CD4-positive, alpha-beta T cell (primary cell): ENCODE data around the gene PRSS22. TPM values are rescaled to one million over a fixed set of nuclear protein-coding genes. Genes with fewer than 3 reads are reported as not detected.

ENCODE experiments used
- ATAC-seq: fragments of 200-7000 bp; cut with Tn5 transposase; one replicate; pipeline ENCODE4 v1.10.0; 2022; ENCODE audit warnings: mild to moderate bottlenecking; ENCODE audit not compliant: poor library complexity
- CTCF ChIA-PET: fragments of 350-600 bp; sonication (Branson Sonifier 250); formaldehyde crosslinking; loops from one replicate; lab custom pipeline; 2021; ENCODE audit warnings: antibody characterized with exemption, inconsistent platforms; lab: Charles Lee
- POLR2A ChIA-PET: fragments of 350-600 bp; sonication (Branson Sonifier 250); formaldehyde crosslinking; loops from one replicate; lab custom pipeline; 2021; ENCODE audit warnings: antibody characterized with exemption, inconsistent platforms; lab: Charles Lee
- DNase-seq, 14 experiments: peaks; one replicate each; pipeline ENCODE4 v3.0.0-alpha.2; 2013 to 2020; ENCODE audit warnings: mixed read lengths in 2 of 14
- H3K27ac ChIP-seq, 2 donors: one replicate each; pipeline versions ENCODE4 v1.5.1 to v1.7.0; 2013; ENCODE audit warnings: low read length in 2 of 2, low read depth in 1 of 2, mild to moderate bottlenecking in 1 of 2
- H3K27me3 ChIP-seq, 2 experiments: 1 replicate in 1 of 2; 2 replicates in 1 of 2; pipeline versions ENCODE4 v1.6.1 to v1.7.0; 2013; ENCODE audit warnings: low read length in 2 of 2, control low read depth in 1 of 2, mild to moderate bottlenecking in 1 of 2, moderate library complexity in 1 of 2; ENCODE audit not compliant: insufficient read depth in 2 of 2, control insufficient read depth in 1 of 2
- H3K36me3 ChIP-seq: one replicate; pipeline ENCODE4 v1.6.1; 2013; ENCODE audit warnings: low read length, control low read depth; ENCODE audit not compliant: insufficient read depth
- H3K4me1 ChIP-seq: one replicate; pipeline ENCODE4 v1.6.1; 2013; ENCODE audit warnings: low read length, control low read depth; ENCODE audit not compliant: insufficient read depth
- H3K4me3 ChIP-seq: one replicate; pipeline ENCODE4 v1.5.1; 2013; ENCODE audit warnings: mild to moderate bottlenecking, low read length, moderate library complexity
- H3K9me3 ChIP-seq, 2 experiments: 1 replicate in 1 of 2; 2 replicates in 1 of 2; pipeline versions ENCODE4 v1.6.1 to v1.7.0; 2013; ENCODE audit warnings: low read length in 2 of 2, mild to moderate bottlenecking in 2 of 2, control low read depth in 1 of 2, moderate library complexity in 1 of 2; ENCODE audit not compliant: control insufficient read depth in 1 of 2, insufficient read depth in 1 of 2
- H3K27ac Mint-ChIP-seq: one replicate; pipeline ENCODE4 v1.8.0; 2020; ENCODE audit warnings: mixed read lengths
- H3K27me3 Mint-ChIP-seq: one replicate; pipeline ENCODE4 v1.8.0; 2021; ENCODE audit warnings: mixed read lengths
- H3K36me3 Mint-ChIP-seq: one replicate; pipeline ENCODE4 v1.8.0; 2021; ENCODE audit warnings: low read depth, mixed read lengths
- H3K4me1 Mint-ChIP-seq: one replicate; pipeline ENCODE4 v1.8.0; 2021; ENCODE audit warnings: low read depth, mixed read lengths
- H3K4me3 Mint-ChIP-seq: one replicate; pipeline ENCODE4 v1.8.0; 2020; ENCODE audit warnings: mild to moderate bottlenecking, mixed read lengths
- H3K9me3 Mint-ChIP-seq: one replicate; pipeline ENCODE4 v1.8.0; 2020; ENCODE audit warnings: mixed read lengths
- CTCF ChIP-seq: fragments of 200-600 bp; IDR thresholded peaks from one replicate; pipeline ENCODE4 v1.8.0; 2022; ENCODE audit warnings: antibody characterized with exemption, mild to moderate bottlenecking
- intact Hi-C, 2 experiments: fragments of 100-400 bp; cut with DNase I in 1 of 2; cut with micrococcal nuclease in 1 of 2; formaldehyde crosslinking; loops; one replicate each; pipeline versions ENCODE4 v1.15.1 to v1.9.0; 2023 to 2025; cut with DNase I, micrococcal nuclease
- total RNA-seq, 174 experiments: library from RNA in 2 of 174; stranded (reverse) in 2 of 174; gene quantifications; one replicate each; pipeline ENCODE4 v1.2.3 and lab custom pipeline; 2021 to 2026

PRSS22 gene
- total RNA-seq, 2 experiments from 2014 or later: 0.93 to 1.1 TPM

- Histone ChIP-seq H3K36me3 (no peaks in the 10 kb centered on the region), H3K9me3 (peaks cover 0 to 4% of the 10 kb centered on the region in 2 experiments), H3K27ac (peak overlapping the region; percentile 69 to 89), H3K4me1 (peaks cover 16% of the 10 kb centered on the region), H3K4me3 (peak overlapping the region; percentile 75), H3K27me3 (no peaks in the 10 kb centered on the region)
- no peak for TF ChIP-seq CTCF
- Mint-ChIP-seq H3K36me3 (peaks cover 4% of the 10 kb centered on the region), H3K4me3 (peak overlapping the region; percentile 81), H3K27ac (peak overlapping the region; percentile 99), H3K9me3 (no peaks in the 10 kb centered on the region), H3K27me3 (no peaks in the 10 kb centered on the region), H3K4me1 (peaks cover 13% of the 10 kb centered on the region)
- ATAC-seq: no peak
- CTCF ChIA-PET: interaction anchor here (0.8 to 2.9 kb wide), 8 partner anchors 9 to 144 kb away, joined by 3 to 19 read pairs (median 4); no protein-coding TSS in a partner anchor
- intact Hi-C loops: loop anchor here (2.0 to 5.0 kb wide), 3 partner anchors 15 to 34 kb away; no protein-coding TSS in a partner anchor
- peak in 2 of 14 experiments; percentile 14 to 43 for DNase-seq
- POLR2A ChIA-PET: interaction anchor here (0.6 to 3.8 kb wide), 18 partner anchors 11 to 517 kb away, joined by 3 to 60 read pairs (median 4); partner anchors contain the start of genes ELOB, FLYWCH1, KCTD5 and SRRM2
Observed at GRCh38 chr16:2883458-2883908, 25.5 kb upstream of the PRSS22 start.

- Histone ChIP-seq H3K4me3 (peak within 1 kb of the TSS; percentile 75), H3K9me3 (peaks cover 0 to 4% of the 10 kb centered on the region in 2 experiments), H3K27me3 (no peaks in the 10 kb centered on the region), H3K36me3 (no peaks in the 10 kb centered on the region), H3K4me1 (peaks cover 16% of the 10 kb centered on the region), H3K27ac (peak within 1 kb of the TSS; percentile 89 to 93)
- ChIA-PET POLR2A (interaction anchor here (0.6 to 3.8 kb wide), 26 partner anchors 8 to 1212 kb away, joined by 3 to 60 read pairs (median 4); partner anchors contain the start of genes ELOB, FLYWCH1, KCTD5 and PGP), CTCF (interaction anchor here (0.8 to 2.9 kb wide), 7 partner anchors 8 to 145 kb away, joined by 3 to 19 read pairs (median 5); no protein-coding TSS in a partner anchor)
- H3K27me3 Mint-ChIP-seq: no peaks in the 10 kb centered on the region
- no peak for TF ChIP-seq CTCF
- peak within 1 kb of the TSS; percentile 99 for H3K27ac Mint-ChIP-seq
- intact Hi-C loops: loop anchor here (2.0 to 5.0 kb wide), 3 partner anchors 14 to 34 kb away; no protein-coding TSS in a partner anchor
- ATAC-seq (peak; percentile 86), DNase-seq (peak; percentile 98 to 100 (median 99))
- peaks cover 4% of the 10 kb centered on the region for H3K36me3 Mint-ChIP-seq
- H3K4me1 Mint-ChIP-seq: peaks cover 13% of the 10 kb centered on the region
- H3K4me3 Mint-ChIP-seq: peak within 1 kb of the TSS; percentile 93
- H3K9me3 Mint-ChIP-seq: no peaks in the 10 kb centered on the region
Observed at GRCh38 chr16:2882650-2883457, 24.9 kb upstream of the PRSS22 start, which contains the start of gene FLYWCH2. Gene FLYWCH2, plus strand, starts transcription at chr16:2883215. Its CDS starts 13,235 bp downstream, at chr16:2896450.
